Peyer's patch (tissue), 4 donors: ENCODE results near the gene SUGCT. TPM values are rescaled to one million over a fixed set of nuclear protein-coding genes. Genes with fewer than 3 reads are reported as not detected.

ENCODE experiments used
- DNase-seq, 3 donors: peaks; one replicate each; pipeline ENCODE4 v3.0.0-alpha.2; 2017 to 2019
- H3K27ac ChIP-seq, 4 donors: fragments of 200-600 bp; sonication (generic); one replicate each; pipeline ENCODE4 v1.5.1; 2016 to 2019
- H3K27me3 ChIP-seq, 2 donors: fragments of 200-600 bp; sonication (generic); one replicate each; pipeline ENCODE4 v1.5.1; 2019
- H3K36me3 ChIP-seq, 3 donors: fragments of 200-600 bp; sonication (generic); one replicate each; pipeline ENCODE4 v1.5.1; 2016 to 2019
- H3K4me1 ChIP-seq, 4 donors: fragments of 200-600 bp; sonication (generic); one replicate each; pipeline ENCODE4 v1.5.1; 2016 to 2019
- H3K4me3 ChIP-seq, 4 donors: fragments of 200-600 bp; sonication (generic); 1 replicate in 3 of 4; 2 replicates in 1 of 4; pipeline ENCODE4 v1.5.1; 2016 to 2019; ENCODE audit warnings: mild to moderate bottlenecking in 1 of 4
- H3K9me3 ChIP-seq, 4 donors: fragments of 200-600 bp; sonication (generic); one replicate each; pipeline ENCODE4 v1.5.1; 2016 to 2019; ENCODE audit warnings: mild to moderate bottlenecking in 1 of 4
- CTCF ChIP-seq, 6 experiments: fragments of 450-650 bp in 4 of 6; fragments of 200-600 bp in 2 of 6; sonication (generic) in 1 of 6; IDR thresholded peaks; one replicate each; pipeline ENCODE4 v1.5.1; 2017 to 2019; ENCODE audit warnings: antibody characterized with exemption in 6 of 6, mild to moderate bottlenecking in 3 of 6, moderate library complexity in 1 of 6
- POLR2A ChIP-seq, 2 donors: fragments of 450-650 bp; IDR thresholded peaks; one replicate each; pipeline ENCODE4 v1.5.1; 2017; ENCODE audit warnings: antibody characterized with exemption in 2 of 2, mild to moderate bottlenecking in 2 of 2, moderate library complexity in 2 of 2
- total RNA-seq, 4 donors: library from RNA; depleted of rRNA; stranded (reverse); fragments of >200 nt; gene quantifications; one replicate each; pipeline ENCODE4 v1.1.0, GENCODE V29; 2016

Gene SUGCT
- total RNA-seq, 4 donors from 2014 or later = 6.4 to 8.9 (median 8.3) TPM; not detected in 1

DNA sequence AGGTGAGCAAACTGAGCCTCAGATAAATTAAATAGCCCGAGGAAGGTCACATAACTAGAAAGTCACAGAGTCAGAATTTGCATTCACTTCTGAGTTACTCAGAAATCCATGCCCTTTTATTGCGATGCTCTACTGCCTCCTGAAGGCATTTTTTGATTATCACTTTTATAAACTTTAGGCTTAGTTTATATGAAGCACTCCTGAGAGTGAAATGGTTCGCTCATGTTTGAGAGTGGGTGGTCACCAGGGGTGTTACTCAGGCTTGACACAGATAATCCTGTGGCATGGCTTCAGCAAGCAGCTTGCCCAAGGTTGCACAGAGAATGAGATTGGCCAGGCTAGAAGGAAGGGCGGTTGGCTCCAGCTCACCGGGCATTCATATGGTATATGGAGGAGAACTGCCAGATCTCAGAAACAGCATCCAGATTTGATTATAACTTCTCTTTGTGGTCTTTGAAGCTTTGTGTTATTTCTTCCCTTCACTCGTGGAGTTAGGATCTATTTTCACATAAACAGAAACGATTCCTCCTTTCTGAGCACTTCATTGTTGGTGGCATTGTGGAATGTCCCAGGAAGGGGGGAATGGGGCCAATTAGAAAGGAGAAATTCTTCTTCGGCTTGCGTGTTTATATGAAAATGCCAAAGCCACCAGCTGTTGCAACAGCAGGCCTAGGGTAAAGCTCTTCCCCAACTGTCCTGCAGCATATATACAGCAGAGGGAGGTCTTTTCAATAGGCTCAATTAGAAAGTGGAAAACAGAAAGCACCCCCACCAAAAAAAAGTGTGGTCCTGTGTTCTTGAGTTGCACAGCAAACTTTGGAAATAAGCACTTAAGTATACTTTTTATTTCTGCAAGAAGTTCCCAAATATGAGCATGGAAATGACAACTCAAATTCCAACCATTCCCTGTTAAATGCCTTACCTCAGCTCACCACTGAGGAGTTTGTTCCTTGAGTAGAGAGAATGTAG lies 628.8 kb downstream of the SUGCT start:
- Histone ChIP-seq H3K4me1 (no peaks in the 10 kb centered on the region), H3K27me3 (no peaks in the 10 kb centered on the region), H3K36me3 (no peaks in the 10 kb centered on the region), H3K4me3 (no peak overlapping the region), H3K27ac (no peak overlapping the region), H3K9me3 (no peaks in the 10 kb centered on the region)
- no peak for DNase-seq
- no peak for TF ChIP-seq POLR2A (IDR thresholded peaks at IDR 0.05)
- TF ChIP-seq CTCF (IDR thresholded peaks at IDR 0.05) = no peak

GRCh38 chr7:40765639-40766038 lies 630.8 kb downstream of the SUGCT start:
- H3K27me3 ChIP-seq = no peaks in the 10 kb centered on the region
- H3K27ac ChIP-seq = no peak overlapping the region
- H3K4me1 ChIP-seq = no peaks in the 10 kb centered on the region
- no peaks in the 10 kb centered on the region for H3K9me3 ChIP-seq
- TF ChIP-seq CTCF (IDR thresholded peaks at IDR 0.05) = no peak
- no peak for TF ChIP-seq POLR2A (IDR thresholded peaks at IDR 0.05)
- no peak overlapping the region for H3K4me3 ChIP-seq
- DNase-seq = no peak
- no peaks in the 10 kb centered on the region for H3K36me3 ChIP-seq

GRCh38 chr7:40772096-40772495 lies 637.3 kb downstream of the SUGCT start:
- Histone ChIP-seq H3K27me3 (no peaks in the 10 kb centered on the region), H3K36me3 (no peaks in the 10 kb centered on the region), H3K4me3 (no peak overlapping the region), H3K27ac (no peak overlapping the region), H3K9me3 (no peaks in the 10 kb centered on the region), H3K4me1 (no peaks in the 10 kb centered on the region)
- DNase-seq = no peak
- TF ChIP-seq CTCF (IDR thresholded peaks at IDR 0.05) = no peak
- no peak for TF ChIP-seq POLR2A (IDR thresholded peaks at IDR 0.05)

DNA sequence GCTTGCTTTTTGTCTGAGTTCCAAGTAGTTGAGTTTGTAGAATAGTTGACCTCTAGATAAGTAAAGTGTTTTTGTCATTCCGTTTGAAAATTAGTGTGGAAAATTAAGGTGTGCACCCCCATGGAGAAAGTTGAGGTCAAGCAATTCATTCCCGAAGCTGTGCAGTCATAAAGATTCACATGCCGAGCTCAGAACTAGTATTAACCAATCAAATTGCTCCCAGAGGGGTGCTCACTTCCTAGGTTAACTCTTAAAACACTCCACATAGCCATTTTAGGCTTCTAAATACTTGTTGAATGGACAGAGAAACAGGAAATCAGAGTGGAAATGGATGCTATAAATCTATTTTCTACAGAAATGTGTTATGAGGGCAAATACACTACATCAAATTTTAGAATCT lies 638.9 kb downstream of the SUGCT start:
- Histone ChIP-seq H3K9me3 (no peaks in the 10 kb centered on the region), H3K36me3 (no peaks in the 10 kb centered on the region), H3K4me3 (no peak overlapping the region), H3K27ac (no peak overlapping the region), H3K4me1 (no peaks in the 10 kb centered on the region), H3K27me3 (no peaks in the 10 kb centered on the region)
- DNase-seq = no peak
- TF ChIP-seq CTCF (IDR thresholded peaks at IDR 0.05) (no peak), POLR2A (IDR thresholded peaks at IDR 0.05) (no peak)

DNA sequence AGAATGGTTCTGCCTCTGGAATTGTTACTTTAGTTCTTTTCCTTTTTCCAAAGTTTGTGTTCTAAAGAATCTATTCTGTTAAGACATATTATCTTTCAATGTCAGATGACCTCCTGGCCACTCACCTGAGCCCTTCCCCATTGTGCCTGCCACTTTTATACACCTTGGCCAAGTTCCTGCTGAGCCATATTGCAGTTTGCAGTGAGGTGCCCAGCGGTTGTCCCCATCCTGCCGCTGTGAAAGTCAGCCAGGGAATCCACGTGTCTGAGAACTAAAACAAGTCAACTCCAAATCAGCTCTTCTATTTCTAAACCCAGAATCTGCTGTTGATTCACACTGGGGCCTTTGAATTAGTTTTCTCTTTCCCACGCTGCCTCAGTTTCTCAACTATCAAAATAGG lies 641.1 kb downstream of the SUGCT start:
- no peaks in the 10 kb centered on the region for H3K4me1 ChIP-seq
- H3K36me3 ChIP-seq = no peaks in the 10 kb centered on the region
- no peak for DNase-seq
- no peaks in the 10 kb centered on the region for H3K9me3 ChIP-seq
- H3K27me3 ChIP-seq = no peaks in the 10 kb centered on the region
- TF ChIP-seq CTCF (IDR thresholded peaks at IDR 0.05) = no peak
- no peak for TF ChIP-seq POLR2A (IDR thresholded peaks at IDR 0.05)
- no peak overlapping the region for H3K27ac ChIP-seq
- H3K4me3 ChIP-seq = no peak overlapping the region
